K562 (cell line): ENCODE measurements around the gene FHIT. TPM values are rescaled to one million over a fixed set of nuclear protein-coding genes. Genes with fewer than 3 reads are reported as not detected.

Experiments used
- ATAC-seq: fragments of 200-7000 bp; cut with Tn5 transposase; 3 replicates; pipeline ENCODE4 v1.9.1; 2020; ENCODE audit warnings: moderate library complexity
- BruUV-seq: library from RNA; stranded (reverse); fragments of 400-500 nt; replicated peaks from 2 replicates; lab custom pipeline; 2021; lab: Mats Ljungman, UMichigan
- CTCF ChIA-PET: fragments of 300-600 bp; formaldehyde crosslinking; extraction: SDS; loops from one replicate; lab custom pipeline; 2021; ENCODE audit warnings: low intra/inter-chr PET ratio; lab: Yijun Ruan, JAX
- POLR2A ChIA-PET: fragments of 300-600, 350-650 bp; sonication (Branson Sonifier 250); formaldehyde crosslinking; extraction: SDS; loops from one replicate; lab custom pipeline; 2021; ENCODE audit warnings: antibody characterized with exemption, inconsistent platforms; lab: Yijun Ruan, JAX
- DNase-seq, 4 experiments: peaks; one replicate each; pipeline versions ENCODE4 v3.0.0 to v3.0.0-alpha.2; 2011 to 2018; ENCODE audit warnings: low spot score in 3 of 4, mixed read lengths in 3 of 4; ENCODE audit errors: extremely low read depth in 1 of 4
- FAIRE-seq: peaks from 2 replicates; lab custom pipeline; 2011; peaks lifted over from hg19 to GRCh38; lab: Jason Lieb, UNC
- H2AFZ ChIP-seq: 2 replicates; pipeline ENCODE4 v1.6.0; 2011; ENCODE audit warnings: low read depth, low read length, control low read depth, inconsistent platforms
- H3K27ac ChIP-seq: fragments of 200-600 bp; 3 replicates; pipeline ENCODE4 v1.8.0; 2011; ENCODE audit warnings: low read depth, mild to moderate bottlenecking, control low read depth, inconsistent platforms, low read length, moderate library complexity, mixed read lengths; ENCODE audit errors: extremely low read depth
- H3K27me3 ChIP-seq, 2 experiments: fragments of 300-600 bp in 1 of 2; 2 replicates in 1 of 2; 3 replicates in 1 of 2; pipeline versions ENCODE4 v1.6.0 to v1.8.0; 2011; ENCODE audit warnings: inconsistent platforms in 2 of 2, low read length in 2 of 2, mild to moderate bottlenecking in 1 of 2, mixed read lengths in 1 of 2, moderate library complexity in 1 of 2; ENCODE audit not compliant: control insufficient read depth in 2 of 2, insufficient read depth in 2 of 2
- H3K36me3 ChIP-seq: fragments of 300-600 bp; 3 replicates; pipeline ENCODE4 v1.8.0; 2011; ENCODE audit warnings: mild to moderate bottlenecking, low read length, inconsistent platforms; ENCODE audit not compliant: control insufficient read depth, insufficient read depth
- H3K4me1 ChIP-seq, 2 experiments: fragments of 200-600 bp in 1 of 2; replicated peaks in 1 of 2; 2 replicates in 1 of 2; 3 replicates in 1 of 2; pipeline versions ENCODE4 v1.5.1 to v1.8.0; 2011; ENCODE audit warnings: inconsistent platforms in 2 of 2, low read length in 2 of 2, mild to moderate bottlenecking in 1 of 2, mixed read lengths in 1 of 2, moderate library complexity in 1 of 2; ENCODE audit not compliant: control insufficient read depth in 2 of 2, insufficient read depth in 2 of 2
- H3K4me2 ChIP-seq: 2 replicates; pipeline ENCODE4 v1.6.1; 2011; ENCODE audit warnings: low read length, control low read depth, inconsistent platforms, mixed read lengths; ENCODE audit not compliant: insufficient read depth
- H3K4me3 ChIP-seq: fragments of 200-600 bp; sonication (generic), shearing (Covaris generic); 2 replicates; pipeline ENCODE4 v1.5.1; 2016; ENCODE audit warnings: control low read depth, inconsistent platforms
- H3K79me2 ChIP-seq: fragments of 200-600 bp; 3 replicates; pipeline ENCODE4 v1.8.0; 2011; ENCODE audit warnings: low read length, inconsistent platforms; ENCODE audit not compliant: control insufficient read depth, insufficient read depth
- H3K9ac ChIP-seq, 2 experiments: 2 replicates each; pipeline versions ENCODE4 v1.6.0 to v1.6.1; 2011; ENCODE audit warnings: low read depth in 2 of 2, low read length in 2 of 2, control low read depth in 1 of 2, inconsistent platforms in 1 of 2, mild to moderate bottlenecking in 1 of 2, mixed read lengths in 1 of 2; ENCODE audit not compliant: insufficient read depth in 1 of 2
- H3K9me1 ChIP-seq: one replicate; pipeline ENCODE4 v1.6.0; 2011; ENCODE audit warnings: inconsistent platforms, mild to moderate bottlenecking, low read length, moderate library complexity; ENCODE audit not compliant: control insufficient read depth, insufficient read depth
- H3K9me3 ChIP-seq: replicated peaks from 2 replicates; pipeline ENCODE4 v1.5.1; 2011; ENCODE audit warnings: low read depth, low read length, inconsistent platforms; ENCODE audit not compliant: control insufficient read depth, insufficient read depth
- H4K20me1 ChIP-seq: replicated peaks from 2 replicates; pipeline ENCODE4 v1.6.1; 2011; ENCODE audit warnings: low read length, inconsistent platforms, mixed read lengths; ENCODE audit not compliant: control insufficient read depth, insufficient read depth
- BMI1 ChIP-seq: fragments of 150-350 bp; IDR thresholded peaks from 2 replicates; pipeline ENCODE4 v1.6.1; 2014; ENCODE audit warnings: low read length
- CBX5 ChIP-seq: IDR thresholded peaks from 2 replicates; pipeline ENCODE4 v1.6.1; 2014; ENCODE audit warnings: low read depth, borderline replicate concordance
- ELF1 ChIP-seq: fragments of 200-800 bp; sonication (Bioruptor generic); IDR thresholded peaks from 2 replicates; pipeline ENCODE4 v1.6.1; 2016; ENCODE audit warnings: missing genetic modification characterization, missing compliant biosample characterization
- GMEB1 ChIP-seq: fragments of 250-450 bp; sonication (Bioruptor Pico); IDR thresholded peaks from 2 replicates; pipeline ENCODE4 v1.4.0; 2020; ENCODE audit warnings: mild to moderate bottlenecking
- HNRNPL ChIP-seq: fragments of 200-400 bp; formaldehyde crosslinking; IDR thresholded peaks from 2 replicates; pipeline ENCODE4 v1.6.1; 2017; ENCODE audit warnings: low read depth, mild to moderate bottlenecking, low read length
- NCOA4 ChIP-seq: fragments of 450-650 bp; IDR thresholded peaks from 2 replicates; pipeline ENCODE4 v1.6.1; 2018; ENCODE audit warnings: mild to moderate bottlenecking; ENCODE audit not compliant: partially characterized antibody
- PATZ1 ChIP-seq: fragments of 250-450 bp; sonication (Bioruptor Pico); IDR thresholded peaks from 2 replicates; pipeline ENCODE4 v1.5.0; 2020; ENCODE audit warnings: mild to moderate bottlenecking, borderline replicate concordance
- PKNOX1 ChIP-seq: fragments of 450-650 bp; IDR thresholded peaks from 2 replicates; pipeline ENCODE4 v1.6.1; 2016
- PYGO2 ChIP-seq: fragments of 450-650 bp; IDR thresholded peaks from 2 replicates; pipeline ENCODE4 v1.6.1; 2016; ENCODE audit warnings: mild to moderate bottlenecking, missing genetic modification characterization, moderate library complexity, missing compliant biosample characterization
- RBM14 ChIP-seq: fragments of 200-400 bp; formaldehyde crosslinking; IDR thresholded peaks from 2 replicates; pipeline ENCODE4 v1.6.1; 2018; ENCODE audit warnings: low read depth, mild to moderate bottlenecking, low read length, moderate library complexity, borderline replicate concordance; ENCODE audit not compliant: insufficient read depth
- SMAD2 ChIP-seq: fragments of 150-350 bp; IDR thresholded peaks from 2 replicates; pipeline ENCODE4 v1.6.1; 2014; ENCODE audit warnings: low read depth, mild to moderate bottlenecking, low read length
- SNIP1 ChIP-seq: fragments of 450-650 bp; IDR thresholded peaks from 2 replicates; pipeline ENCODE4 v1.7.1; 2017; ENCODE audit warnings: low read depth, mild to moderate bottlenecking
- SRF ChIP-seq, 2 experiments: fragments of 250-450, 450-650 bp in 1 of 2; sonication (Bioruptor Pico) in 1 of 2; sonication (generic) in 1 of 2; formaldehyde crosslinking; IDR thresholded peaks; 2 replicates each; pipeline versions ENCODE4 v1.5.0 to v1.5.1; 2020 to 2022; ENCODE audit warnings: mild to moderate bottlenecking in 1 of 2, missing genetic modification reagents in 1 of 2
- ZNF589 ChIP-seq: fragments of 200-800 bp; sonication (Bioruptor generic); IDR thresholded peaks from 2 replicates; pipeline ENCODE4 v1.6.1; 2016; ENCODE audit warnings: low read depth, missing genetic modification characterization, missing compliant biosample characterization
- WGBS: fragments of 100-300 bp; shearing (Covaris generic); methylation state at CpG from one replicate; pipeline ENCODE4 v1.1.6; 2016; ENCODE audit warnings: low coverage, mixed read lengths; ENCODE audit not compliant: insufficient coverage; ENCODE audit errors: missing lambda C conversion rate; 5-methylcytosine and 5-hydroxymethylcytosine counted together
- in situ Hi-C: fragments of 300-500 bp; cut with MboI; formaldehyde crosslinking; loops from 4 replicates; pipeline ENCODE4 v1.15.0; 2018; ENCODE audit warnings: inconsistent platforms, mixed read lengths
- intact Hi-C: fragments of 100-400 bp; cut with micrococcal nuclease; formaldehyde crosslinking; loops from 2 replicates; pipeline ENCODE4 v1.14.2; 2022
- polyA plus RNA-seq, 8 experiments: library from polyadenylated mRNA; depleted of rRNA in 4 of 8; stranded (reverse) in 5 of 8; unstranded in 3 of 8; fragments of >200 nt; fragmentation: Nextera tagmentation in 2 of 8; fragmentation: Illumina TruSeq in 1 of 8; extraction: Ambion mirVana in 2 of 8; extraction: Trizol in 1 of 8; gene quantifications; 2 replicates each; pipeline versions ENCODE4 v1.2.1 to v1.2.3, GENCODE V29; 2011 to 2014; ENCODE audit warnings: inconsistent platforms in 1 of 8, missing spikeins in 1 of 8
- total RNA-seq, 7 experiments: library from RNA; depleted of rRNA in 6 of 7; stranded (reverse); fragments of >200 nt in 6 of 7; fragmentation: Illumina TruSeq in 2 of 7; extraction: Trizol in 2 of 7; gene quantifications; 2 replicates each; pipeline versions ENCODE4 v1.2.1 to v1.2.3, GENCODE V29; 2011 to 2021; ENCODE audit warnings: low replicate concordance in 1 of 7

Gene FHIT
- total and polyA plus RNA-seq, 9 of the 15 experiments (the other 6 are each of a cell fraction or from before 2014, with no cell fraction given) = 1.7 to 9.1 (median 4.3) TPM

GRCh38 chr3:59994732-59995304 is 1256.4 kb downstream of the FHIT start:
- POLR2A ChIA-PET = interaction anchor here (0.6 kb wide), 1 partner anchor 20 kb away, joined by 3 read pairs; no protein-coding TSS in a partner anchor
- Histone ChIP-seq H3K4me1 (no peaks in the 10 kb centered on the region), H3K27ac (no peak overlapping the region)

GRCh38 chr3:59992578-59992977 is 1258.7 kb downstream of the FHIT start:
- no peaks in the 10 kb centered on the region for H3K9me1 ChIP-seq
- intact Hi-C loops (no loop called here), in situ Hi-C loops (no loop called here)
- no peaks in the 10 kb centered on the region for H3K9me3 ChIP-seq
- 29% methylated on average over 1 of the region's 4 CpGs for WGBS
- no peak overlapping the region for H3K9ac ChIP-seq
- H4K20me1 ChIP-seq = no peaks in the 10 kb centered on the region
- no peak overlapping the region for H3K4me2 ChIP-seq
- no peak overlapping the region for H3K27ac ChIP-seq
- ATAC-seq (no peak), DNase-seq (no peak), FAIRE-seq (no peak)
- CTCF ChIA-PET = no interaction called here
- H3K27me3 ChIP-seq = no peaks in the 10 kb centered on the region
- H3K4me1 ChIP-seq = no peaks in the 10 kb centered on the region
- H3K4me3 ChIP-seq = no peak overlapping the region
- H3K36me3 ChIP-seq = no peaks in the 10 kb centered on the region
- no peak overlapping the region for H2AFZ ChIP-seq
- POLR2A ChIA-PET = no interaction called here
- no peaks in the 10 kb centered on the region for H3K79me2 ChIP-seq
- BruUV-seq = no TSS peak
- TF ChIP-seq PYGO2 (tag) = no peak
- TF ChIP-seq PATZ1 = no peak
- no peak for TF ChIP-seq NCOA4
- no peak for TF ChIP-seq CBX5
- no peak for TF ChIP-seq PKNOX1
- no peak for TF ChIP-seq SMAD2
- TF ChIP-seq SNIP1 = no peak
- TF ChIP-seq BMI1 = no peak
- no peak for TF ChIP-seq GMEB1 (CRISPR knock-in tag)
- TF ChIP-seq ELF1 (tag) = no peak
- no peak for TF ChIP-seq HNRNPL

More at GRCh38 chr3:59994732-59995304, 1256.4 kb downstream of the FHIT start:
- no TSS peak for BruUV-seq
- no peak for ATAC-seq
- FAIRE-seq = no peak
- H3K4me2 ChIP-seq = no peak overlapping the region
- H3K4me3 ChIP-seq = no peak overlapping the region
- no peak for TF ChIP-seq ZNF589 (CRISPR knock-in tag)
- TF ChIP-seq SRF (CRISPR knock-in tag; IDR thresholded peaks at IDR 0.05) = no peak
- no peak for TF ChIP-seq RBM14
- H4K20me1 ChIP-seq = no peaks in the 10 kb centered on the region
- WGBS = 0% methylated on average over 1 of the region's 6 CpGs
- H3K79me2 ChIP-seq = no peaks in the 10 kb centered on the region
- H3K9me1 ChIP-seq = no peaks in the 10 kb centered on the region
- in situ Hi-C loops (no loop called here), intact Hi-C loops (no loop called here)
- CTCF ChIA-PET = no interaction called here
- no peak overlapping the region for H2AFZ ChIP-seq
- no peaks in the 10 kb centered on the region for H3K36me3 ChIP-seq
- H3K27me3 ChIP-seq = no peaks in the 10 kb centered on the region
- no peak for DNase-seq
- no peak overlapping the region for H3K9ac ChIP-seq
- no peaks in the 10 kb centered on the region for H3K9me3 ChIP-seq
